ENCODE results near the gene BAIAP2.
A peak's percentile ranks its signal among the peaks of the same experiment; 100 is the strongest.
"Not testable (repeated sequence)": the region's sequence is repeated elsewhere in the genome, so short reads cannot be mapped to it uniquely, and the experiment has no call there.

The BAIAP2 gene

DNA sequence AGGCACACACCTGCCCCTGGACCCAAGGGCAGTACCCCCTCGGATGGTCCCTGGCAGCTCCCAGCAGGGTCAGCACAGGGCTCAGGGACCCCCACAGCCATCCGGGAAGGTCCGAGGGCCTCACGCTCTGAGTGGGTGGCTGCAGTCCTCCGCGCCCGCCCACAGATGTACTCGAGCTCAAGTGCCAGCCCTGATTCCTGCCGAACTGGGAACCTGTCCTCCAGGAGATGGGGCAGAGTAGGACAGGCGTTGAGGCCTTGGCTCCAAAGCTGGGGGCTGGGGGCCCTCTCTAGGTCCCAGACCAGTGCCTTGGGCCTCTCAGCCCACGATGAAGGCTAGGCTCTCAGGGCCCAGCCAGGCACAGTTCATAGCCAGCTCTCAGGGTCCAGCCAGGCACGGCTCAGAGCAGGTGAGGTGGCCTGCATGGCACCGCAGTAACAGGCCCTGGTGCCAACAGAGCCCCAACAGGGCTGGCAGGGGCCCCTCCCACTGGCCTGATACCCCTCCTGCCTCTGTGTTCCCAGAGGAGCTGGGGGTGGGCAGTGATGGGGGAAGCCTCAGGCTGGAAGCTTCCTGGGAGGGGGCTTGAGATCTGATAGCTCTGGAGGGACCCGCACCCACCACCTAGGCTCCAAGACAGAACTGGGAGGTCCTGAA lies 94.9 kb downstream of the BAIAP2 start:
- DNase-seq, result no peak

DNA sequence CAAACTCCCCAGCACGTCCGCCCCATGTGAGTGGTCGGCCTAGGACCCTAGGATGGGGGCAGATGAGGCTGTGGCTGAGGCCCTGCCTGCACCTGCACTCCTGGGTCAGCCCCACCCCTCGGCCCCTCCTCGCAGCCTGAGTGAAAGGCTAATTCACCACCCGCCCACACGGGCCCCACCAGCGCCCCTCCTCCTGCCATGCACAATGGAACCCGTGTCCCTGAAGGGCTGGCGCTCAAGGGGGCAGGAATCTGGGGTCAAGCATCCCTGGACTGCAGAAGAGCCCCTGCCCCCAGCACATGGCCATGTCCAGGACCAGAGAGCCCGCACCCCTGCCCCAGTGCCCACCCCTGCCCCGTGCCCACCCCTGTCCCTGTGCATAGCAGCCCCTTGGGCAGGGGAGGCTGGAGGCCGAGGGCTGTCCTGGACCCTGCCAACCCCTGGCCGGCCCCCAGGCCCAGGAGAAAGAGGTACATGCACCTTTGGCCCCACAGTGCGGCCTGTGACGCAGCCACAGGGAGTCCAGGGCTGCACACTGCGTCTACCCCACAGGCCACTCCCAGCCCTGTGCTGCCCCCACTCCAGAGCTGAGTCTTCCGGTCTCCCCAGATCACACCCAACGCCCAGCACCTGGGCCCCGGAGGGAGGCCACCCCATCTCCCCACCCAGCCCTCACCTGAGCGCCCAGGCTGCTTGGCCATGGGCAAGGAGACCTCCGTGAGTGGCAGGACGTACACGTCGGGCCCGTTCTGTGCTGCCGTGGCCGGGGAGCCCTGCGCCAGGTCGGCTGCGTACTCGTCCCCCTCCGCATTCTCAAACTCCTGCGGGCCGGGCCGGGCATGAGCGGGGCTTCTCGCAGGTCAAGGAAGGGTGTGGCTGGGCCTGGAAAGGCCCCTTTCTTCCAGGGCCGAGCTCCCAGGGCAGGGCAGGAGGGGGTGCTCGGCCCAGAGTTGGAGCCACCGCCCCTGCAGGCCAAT lies 95.7 kb downstream of the BAIAP2 start:
- no peak for DNase-seq

DNA sequence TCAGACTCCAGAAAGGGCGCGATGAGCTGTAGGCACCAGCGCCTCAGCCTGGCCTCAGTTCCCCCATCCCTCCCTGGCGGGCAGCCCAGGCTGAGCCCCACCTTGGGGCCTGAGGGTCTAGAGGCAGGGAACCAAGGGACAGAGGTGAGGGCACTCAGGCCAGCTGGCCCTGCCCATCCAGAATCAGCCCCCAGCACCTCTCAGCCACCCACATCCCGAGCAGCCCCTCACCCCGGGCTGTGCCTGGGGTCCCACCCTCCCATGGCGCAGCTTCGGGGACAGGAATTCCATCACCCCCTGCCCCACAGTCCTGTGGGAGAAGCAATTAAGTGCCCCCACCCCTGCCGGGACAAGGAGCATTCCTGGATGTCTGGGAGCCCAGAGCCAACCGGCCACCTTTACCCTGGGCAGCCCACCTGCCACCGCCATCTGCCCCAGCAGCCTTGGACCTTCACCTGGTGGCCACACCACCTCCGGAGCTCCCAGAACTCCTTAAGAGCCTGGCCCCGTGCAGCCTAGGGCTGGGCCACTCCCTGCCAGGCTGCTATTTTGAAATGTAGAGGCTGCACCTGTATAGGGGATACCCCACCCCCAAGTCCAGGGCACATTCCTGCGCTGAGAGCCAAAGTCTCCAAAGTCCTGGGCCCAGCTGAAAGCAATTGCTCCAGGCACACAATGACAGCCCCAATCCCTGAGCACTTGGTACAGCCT lies 96.7 kb downstream of the BAIAP2 start:
- no peak for DNase-seq

DNA sequence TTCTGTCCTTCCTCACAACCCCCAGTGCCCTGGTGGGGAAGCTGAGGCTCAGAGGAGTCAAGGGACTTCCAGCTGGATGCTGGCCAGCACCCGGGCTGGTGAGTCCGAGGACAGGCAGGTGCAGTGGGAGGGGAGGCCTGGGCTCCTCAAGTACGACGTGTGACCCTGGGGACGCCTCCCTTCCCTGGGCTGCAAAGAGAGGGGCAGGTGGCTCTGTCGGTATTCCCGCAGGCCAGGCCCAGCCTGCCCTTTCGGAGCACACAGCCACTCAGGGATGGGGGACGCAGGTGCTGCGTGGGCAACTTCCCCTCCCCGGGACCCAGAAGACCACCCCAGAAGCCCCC lies 97.2 kb downstream of the BAIAP2 start:
- DNase-seq, result no peak

DNA sequence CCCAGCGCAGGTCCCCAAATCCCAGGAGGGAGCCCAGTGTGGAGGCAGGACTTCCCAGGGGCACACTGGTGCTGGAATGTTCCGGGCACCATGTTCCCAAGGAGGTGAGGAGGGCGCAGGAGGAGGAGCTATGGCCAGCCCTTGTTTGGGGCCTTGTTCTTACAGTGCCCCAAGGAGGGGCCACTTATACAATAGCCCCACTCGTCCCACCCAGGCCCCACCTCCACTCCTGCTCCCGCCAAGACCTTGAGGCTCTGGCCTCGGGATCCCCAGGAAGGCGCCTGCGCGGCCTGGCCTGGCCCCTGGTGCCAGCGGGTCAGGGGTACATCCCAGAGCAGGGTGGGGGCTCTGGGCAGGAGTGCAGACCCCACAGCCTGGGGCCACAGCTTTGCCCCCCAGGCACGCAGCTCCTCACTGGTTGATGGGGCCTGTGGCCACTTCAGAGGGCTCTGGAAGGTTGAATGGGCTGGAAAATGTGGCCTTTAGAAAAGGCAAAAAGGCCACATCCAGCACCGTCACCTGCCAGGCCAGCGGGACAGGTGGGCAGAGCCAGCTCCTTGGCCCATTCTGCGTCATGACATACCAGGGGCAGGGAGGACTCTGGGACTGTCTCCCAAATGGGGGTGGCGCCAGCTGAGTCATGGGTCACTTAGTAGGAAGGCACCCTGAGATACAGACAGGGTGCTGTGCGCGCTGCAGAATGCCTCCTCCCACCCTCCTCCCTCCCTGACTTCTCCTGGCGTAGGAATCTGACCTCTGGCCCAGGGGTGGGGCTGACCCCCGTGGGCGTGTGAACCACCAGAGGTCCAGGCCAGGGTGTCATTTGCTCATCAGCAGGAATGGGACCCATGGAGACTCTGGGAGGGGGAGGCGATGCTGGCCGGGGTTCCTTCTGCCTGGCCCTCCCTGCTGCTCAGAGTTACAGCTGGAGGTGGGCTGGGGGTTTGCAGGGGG lies 98.1 kb downstream of the BAIAP2 start:
- DNase-seq, result no peak

DNA sequence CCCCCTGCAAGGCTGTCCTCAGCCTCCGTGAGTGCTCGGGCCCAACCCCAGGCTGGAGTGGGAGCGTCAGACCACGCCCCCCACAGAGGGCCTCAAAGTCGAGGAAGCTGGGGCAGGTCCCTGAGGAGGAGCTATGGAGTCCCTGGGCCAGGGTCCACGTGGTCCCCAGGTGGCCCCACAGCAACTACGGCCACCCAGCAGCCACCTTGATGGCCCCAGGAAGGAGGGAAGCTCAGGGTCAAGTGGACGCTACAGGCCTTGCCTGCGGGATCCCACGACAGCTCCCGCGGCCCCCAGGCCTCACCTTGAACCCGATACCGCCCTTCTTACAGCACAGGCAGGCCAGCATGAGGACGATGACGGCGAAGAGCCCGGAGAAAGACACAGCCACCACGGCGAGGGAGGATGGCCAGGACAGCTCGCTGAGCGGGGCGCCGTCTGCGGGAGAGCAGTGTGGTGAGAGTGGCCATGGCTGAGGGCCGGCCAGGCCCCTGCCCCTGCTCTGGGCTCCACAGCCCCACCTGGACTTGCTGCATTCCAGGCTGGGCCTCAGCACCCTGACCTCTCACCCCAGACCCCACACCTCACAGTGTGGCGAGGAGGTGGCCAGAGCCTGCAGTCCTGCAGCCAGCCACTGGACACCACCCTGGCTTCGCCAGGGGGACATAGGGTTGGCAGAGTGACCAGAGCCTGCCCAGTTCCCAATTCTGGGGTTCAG lies 99.3 kb downstream of the BAIAP2 start:
- DNase-seq, result no peak

DNA sequence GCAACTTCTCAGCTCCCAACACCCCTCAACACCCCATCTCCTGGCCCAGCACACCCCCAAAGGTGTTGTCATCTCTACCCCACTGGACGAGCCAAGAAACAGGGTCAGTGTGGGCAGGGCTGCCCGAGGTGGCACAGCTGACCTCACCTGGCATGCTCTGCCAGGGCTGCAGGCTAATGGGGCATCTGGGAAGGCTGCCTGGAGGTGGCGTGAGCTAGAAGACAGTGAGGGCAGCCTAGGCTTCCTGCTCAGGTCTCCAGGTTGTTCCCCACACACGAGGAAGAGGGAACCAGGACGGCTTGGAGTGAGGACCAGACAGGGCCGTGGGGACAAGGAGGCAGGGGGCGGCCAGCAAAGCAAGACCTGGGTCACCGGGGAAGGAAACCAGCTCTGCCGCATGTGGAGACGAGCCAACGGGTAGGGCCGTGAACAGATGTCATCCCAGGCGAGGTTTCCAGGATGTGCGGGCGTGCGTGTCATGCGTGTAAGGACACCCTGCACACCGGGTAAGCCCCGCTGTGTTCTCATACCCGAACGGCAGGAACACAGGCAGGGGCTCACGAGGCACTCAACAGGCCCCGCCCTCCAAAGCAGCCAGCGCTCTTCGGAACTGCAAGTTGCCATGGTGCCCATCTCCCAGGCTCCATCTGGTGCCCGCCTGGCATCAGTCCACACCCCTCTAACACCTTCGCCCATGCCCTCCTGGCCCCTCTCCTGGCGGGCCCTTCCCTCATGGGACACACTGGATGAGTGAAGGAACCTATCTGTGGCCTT lies 100.7 kb downstream of the BAIAP2 start:
- peak; percentile 64 for DNase-seq

DNA sequence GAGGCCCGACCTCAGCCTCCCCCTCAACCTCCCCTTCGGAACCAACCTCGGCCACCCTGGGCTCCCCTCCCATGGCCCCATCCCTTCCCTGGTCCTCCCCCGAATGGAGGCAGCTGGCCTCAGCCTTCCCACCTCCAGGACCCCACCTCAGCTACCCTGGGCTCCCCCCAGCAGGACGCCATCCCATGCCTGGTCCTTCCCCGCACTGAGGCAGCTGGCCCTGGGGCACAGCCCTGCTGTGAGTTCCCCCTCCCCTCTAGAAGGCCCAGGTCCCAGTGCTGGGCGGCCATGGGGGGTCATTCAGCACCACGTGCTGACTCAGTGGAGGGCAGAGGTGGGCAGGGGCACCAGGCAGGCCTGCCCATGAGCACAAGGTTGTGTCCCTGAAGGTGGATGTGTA lies 101.4 kb downstream of the BAIAP2 start:
- DNase-seq, result no peak

DNA sequence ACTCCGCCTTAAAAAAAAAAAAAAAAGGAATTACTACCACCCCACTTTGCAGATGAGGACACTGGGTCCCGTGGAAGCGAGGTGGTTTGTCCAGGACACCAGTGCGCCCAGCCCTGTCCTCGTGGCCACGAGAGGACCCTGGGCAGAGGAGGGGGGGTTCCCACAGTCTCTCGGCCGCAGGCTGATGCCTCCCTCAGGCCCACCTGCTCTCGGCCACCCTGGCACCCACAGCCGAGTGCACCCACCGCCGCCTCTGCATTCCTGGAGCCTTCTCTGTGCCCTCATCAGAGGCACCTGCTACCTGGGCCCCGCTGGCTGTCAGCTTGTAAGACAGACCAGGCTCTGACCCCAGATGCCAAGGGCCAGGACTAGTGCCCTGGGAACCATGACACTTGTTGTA lies 102.3 kb downstream of the BAIAP2 start:
- DNase-seq, result no peak

DNA sequence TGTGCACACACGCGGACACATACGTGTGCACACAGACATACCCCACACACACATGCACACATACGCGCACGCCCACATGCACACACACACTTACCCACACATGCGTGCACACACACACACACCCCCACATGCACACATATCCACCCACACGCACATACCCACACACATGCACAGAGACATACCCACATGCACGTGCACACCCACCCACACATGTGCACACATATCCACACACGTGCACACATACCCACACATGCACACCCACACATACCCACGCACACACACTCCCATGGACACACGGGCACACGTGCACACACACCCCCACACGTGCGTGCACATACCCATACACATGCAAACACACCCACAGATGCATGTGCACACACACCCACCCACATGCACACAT lies 103.1 kb downstream of the BAIAP2 start:
- no peak for DNase-seq

DNA sequence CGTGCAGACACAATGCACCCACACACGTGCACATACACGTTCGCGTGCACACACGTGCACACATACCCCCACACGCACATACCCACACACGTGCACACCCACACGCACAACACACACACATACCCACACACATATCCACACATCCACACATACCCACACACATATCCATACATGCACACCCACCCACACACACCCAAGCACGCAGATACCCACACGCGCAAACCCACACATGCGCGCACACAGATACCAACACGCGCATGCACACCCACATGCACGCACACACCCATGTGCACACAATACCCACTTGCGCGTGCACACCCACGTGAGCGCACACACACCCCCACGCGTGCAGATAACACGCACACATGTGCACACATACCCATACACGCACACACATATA lies 103.5 kb downstream of the BAIAP2 start:
- no peak for DNase-seq

DNA sequence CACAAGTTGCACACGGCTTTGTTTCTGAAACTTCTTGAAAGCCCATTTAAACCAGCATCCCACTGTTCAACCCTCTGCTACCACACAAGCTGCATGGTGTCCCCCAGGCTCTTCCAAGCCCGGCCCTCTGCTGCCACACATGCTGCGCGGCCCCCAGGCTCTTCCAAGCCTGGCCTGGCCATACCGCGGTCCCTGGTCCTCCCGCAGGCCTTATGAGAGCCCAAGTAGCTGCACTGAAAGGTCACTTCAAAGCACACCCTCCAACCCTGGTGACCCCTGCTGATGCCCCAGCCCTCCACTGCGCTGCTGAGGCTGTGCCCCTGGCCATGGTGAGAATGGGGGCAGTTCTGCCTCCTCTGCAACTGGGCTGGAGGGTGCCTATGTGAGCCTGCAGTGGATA lies 104.5 kb downstream of the BAIAP2 start:
- no peak for DNase-seq

DNA sequence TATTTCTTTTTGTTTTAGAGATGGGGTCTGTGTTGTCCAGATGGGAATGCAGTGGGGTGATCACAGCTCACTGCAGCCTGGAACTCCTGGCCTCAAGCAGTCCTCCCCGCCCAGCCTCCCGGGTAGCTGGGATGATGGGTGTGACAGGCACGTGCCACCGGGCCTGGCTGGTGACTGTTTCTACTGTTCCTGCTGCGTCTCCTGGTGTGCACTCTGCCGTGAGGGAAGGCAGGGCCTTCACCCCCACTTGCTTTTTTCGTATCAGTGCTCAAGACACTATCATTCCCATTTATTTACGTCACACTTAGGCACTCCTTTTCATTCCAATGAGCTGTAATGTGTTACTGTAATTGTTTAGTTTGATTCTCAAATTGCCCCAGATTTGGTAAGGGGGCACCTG lies 105.1 kb downstream of the BAIAP2 start:
- no peak for DNase-seq

DNA sequence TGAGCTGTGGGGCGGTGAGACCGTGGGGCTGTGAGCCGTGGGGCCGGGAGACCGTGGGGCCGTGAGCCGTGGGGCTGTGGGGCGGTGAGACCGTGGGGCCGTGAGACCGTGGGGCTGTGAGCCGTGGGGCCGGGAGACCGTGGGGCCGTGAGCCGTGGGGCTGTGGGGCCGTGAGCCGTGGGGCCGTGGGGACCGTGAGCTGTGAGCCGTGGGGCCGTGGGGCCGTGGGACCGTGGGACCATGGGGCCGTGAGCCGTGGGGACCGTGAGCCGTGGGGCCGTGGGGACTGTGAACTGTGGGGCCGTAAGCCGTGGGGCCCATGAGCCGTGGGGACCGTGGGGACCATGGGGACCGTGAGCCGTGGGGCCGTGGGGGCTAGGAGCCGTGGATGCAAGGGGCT lies 105.7 kb downstream of the BAIAP2 start:
- DNase-seq, result no peak

DNA sequence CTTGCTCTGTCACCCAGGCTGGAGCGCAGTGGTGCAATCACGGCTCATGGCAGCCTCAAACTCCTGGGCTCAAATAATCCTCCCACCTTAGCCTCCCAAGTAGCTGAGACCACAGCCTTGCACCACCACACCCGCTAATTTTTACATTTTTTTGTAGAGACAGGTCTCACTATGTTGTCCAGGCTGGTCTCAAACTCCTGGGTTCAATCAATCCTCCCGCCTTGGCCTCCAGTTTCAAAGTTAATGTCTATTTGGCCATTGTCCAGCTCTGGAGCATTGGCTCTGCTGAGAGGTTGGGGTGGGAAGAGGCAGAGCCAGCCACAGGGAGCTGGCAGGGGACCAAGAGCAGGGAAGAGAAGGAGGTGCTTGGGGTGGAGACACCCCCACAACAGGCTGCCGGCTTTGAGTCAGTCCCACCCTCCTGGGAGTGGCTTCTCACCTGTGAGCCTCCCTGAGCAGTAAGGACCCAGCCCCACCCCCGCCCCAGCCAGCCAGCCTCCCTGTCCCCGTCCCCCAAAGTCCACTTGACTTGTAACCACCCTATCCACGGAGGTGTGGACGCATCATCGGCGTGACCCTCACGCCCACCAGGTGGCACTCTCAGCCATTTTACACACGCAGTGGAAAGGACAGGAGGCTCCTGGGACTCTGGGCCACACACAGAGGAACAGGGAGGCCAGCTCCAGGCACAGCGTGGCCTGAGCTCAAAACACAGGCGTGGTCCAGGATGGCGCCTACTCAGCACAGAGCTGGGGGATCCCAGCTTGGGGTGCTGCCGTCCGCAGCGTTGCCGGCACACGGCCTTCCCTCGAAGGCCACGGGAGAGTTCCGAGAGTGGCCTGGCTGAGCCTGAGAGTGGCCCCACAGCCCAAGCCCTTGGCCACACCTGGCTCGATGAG lies 107.6 kb downstream of the BAIAP2 start:
- peak; percentile 59 for DNase-seq

DNA sequence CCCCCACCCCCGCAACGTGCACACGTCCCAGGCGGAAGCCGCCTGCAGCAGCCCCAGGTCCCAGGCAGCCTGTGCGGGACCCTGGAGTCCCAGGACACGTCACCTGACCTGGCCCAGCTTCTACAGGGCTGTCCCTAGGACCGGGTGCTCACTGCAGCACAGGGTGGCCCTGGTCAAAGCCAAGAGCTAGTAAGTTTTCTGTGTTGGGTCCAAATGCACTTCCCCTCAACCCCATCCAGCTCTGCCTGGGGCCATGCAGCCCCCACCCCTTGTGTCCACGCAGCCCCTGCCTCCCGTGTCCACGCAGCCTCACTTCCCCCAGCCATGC lies 108.2 kb downstream of the BAIAP2 start:
- no peak for DNase-seq

DNA sequence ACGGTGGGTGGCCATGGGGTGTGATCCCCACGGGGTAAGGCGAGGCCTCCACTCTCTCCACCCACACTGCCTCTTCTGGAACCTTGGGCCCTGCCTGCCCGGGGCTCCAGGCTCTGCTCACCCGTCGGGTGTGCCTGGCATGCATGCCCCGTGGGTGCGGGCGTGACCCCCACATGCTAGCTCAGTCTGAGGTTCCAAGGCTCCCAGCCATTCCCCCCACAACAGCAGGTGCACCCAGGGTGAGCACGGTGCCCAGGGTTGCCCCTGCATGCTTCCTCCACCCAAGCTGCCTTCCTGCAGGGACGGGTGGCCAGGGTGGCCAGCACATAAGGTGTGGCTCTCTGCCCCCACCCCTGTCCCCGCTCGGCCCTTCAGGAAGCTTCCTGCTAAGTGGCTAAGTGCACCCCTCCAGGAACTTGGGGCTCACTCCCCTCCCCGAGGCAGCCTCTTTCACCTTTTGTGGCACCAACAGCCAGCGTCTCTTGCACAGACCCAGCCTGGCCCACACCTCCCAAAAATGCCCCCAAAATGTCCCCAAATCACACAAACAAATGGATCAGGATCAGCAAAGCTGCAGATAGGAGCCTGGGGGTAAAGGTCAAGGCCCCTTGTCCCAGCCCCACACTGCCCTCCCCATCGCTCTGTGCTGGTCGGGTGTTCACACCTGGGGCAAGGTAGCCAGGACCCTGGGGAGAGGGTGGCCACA lies 108.9 kb downstream of the BAIAP2 start:
- DNase-seq, result no peak

DNA sequence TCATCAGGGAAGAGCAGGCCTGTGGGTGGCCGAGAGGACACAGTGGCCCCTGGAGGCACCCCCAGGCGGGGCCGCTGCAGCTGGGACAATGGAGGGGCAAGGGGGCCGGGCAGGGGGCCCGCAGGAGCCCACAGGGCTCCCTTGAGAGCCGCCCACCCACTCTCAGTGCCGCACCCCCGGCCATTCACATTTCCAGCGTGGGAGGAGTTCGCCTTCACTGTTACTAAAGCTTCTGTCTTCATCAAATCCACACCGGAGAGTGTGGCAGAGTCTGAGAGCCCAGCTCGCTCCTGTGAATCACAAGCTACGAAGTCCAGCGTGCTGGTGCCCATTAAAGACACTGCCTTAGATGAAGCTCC lies 109.5 kb downstream of the BAIAP2 start:
- DNase-seq, result no peak

DNA sequence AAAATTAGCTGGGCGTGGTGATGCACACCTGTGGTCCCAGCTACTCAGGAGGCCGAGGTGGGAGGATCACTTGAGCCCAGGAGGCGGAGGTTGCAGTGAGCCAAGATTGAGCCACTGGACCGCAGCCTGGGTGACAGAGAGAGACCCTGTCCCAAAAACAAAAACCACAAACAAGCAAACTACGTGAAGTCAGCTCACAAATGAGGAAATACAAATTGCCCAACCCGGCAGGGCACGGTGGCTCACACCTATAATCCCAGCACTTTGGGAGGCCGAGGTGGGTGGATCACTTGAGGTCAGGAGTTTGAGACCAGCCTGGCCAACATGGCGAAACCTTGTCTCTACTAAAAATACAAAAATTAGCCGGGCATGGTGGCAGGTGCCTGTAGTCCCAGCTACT lies 111.3 kb downstream of the BAIAP2 start:
- DNase-seq, result not testable (repeated sequence)

DNA sequence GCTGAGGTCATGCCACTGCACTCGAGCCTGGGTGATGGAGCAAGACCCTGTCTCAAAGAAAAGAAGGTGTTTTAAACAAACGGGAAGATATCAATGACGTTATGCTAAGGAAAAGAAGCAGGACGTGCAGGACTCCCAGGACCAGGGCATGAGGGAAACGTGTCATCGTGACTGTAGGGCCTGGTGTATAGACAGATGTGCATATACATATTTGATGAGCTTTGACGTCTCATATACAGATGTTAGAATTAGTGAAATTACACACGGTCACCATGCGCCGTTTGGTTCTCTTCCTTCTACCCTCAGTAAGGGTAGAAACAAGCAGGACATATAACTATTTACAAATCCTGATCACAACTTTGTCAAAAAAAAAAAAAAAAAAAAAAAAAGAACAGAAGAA lies 112.8 kb downstream of the BAIAP2 start:
- no peak for DNase-seq

Data from NCI-H2107 (cell line).